BLaER1 treated with 17β-estradiol and CSF1 and Interleukin-3, amounts not matched to agents 10 nM and 100 nM (cell line): Measurements from ENCODE around the gene SMIM41.

Experiments
- H3K27ac ChIP-seq, 11 experiments: shearing (Covaris generic); formaldehyde crosslinking; 2 replicates each; pipeline ENCODE4 v1.8.1; 2022
- H3K27me3 ChIP-seq, 11 experiments: shearing (Covaris generic); formaldehyde crosslinking; 2 replicates each; pipeline ENCODE4 v1.8.1; 2022
- H3K36me3 ChIP-seq, 11 experiments: shearing (Covaris generic); formaldehyde crosslinking; 2 replicates each; pipeline ENCODE4 v1.8.1; 2022
- H3K4me1 ChIP-seq, 10 experiments: shearing (Covaris generic); formaldehyde crosslinking; 2 replicates each; pipeline ENCODE4 v1.8.1; 2022
- H3K4me2 ChIP-seq, 11 experiments: shearing (Covaris generic); formaldehyde crosslinking; 2 replicates each; pipeline ENCODE4 v1.8.1; 2022
- H3K4me3 ChIP-seq, 10 experiments: shearing (Covaris generic); formaldehyde crosslinking; 2 replicates each; pipeline ENCODE4 v1.8.1; 2022
- H3K9ac ChIP-seq, 11 experiments: shearing (Covaris generic); formaldehyde crosslinking; 2 replicates each; pipeline ENCODE4 v1.8.1; 2022
- H3K9me3 ChIP-seq, 11 experiments: shearing (Covaris generic); formaldehyde crosslinking; replicated peaks in 1 of 11; 2 replicates each; pipeline ENCODE4 v1.8.1; 2022
- H4K20me1 ChIP-seq, 11 experiments: shearing (Covaris generic); formaldehyde crosslinking; 2 replicates each; pipeline ENCODE4 v1.8.1; 2022
- Cebpa-rat ChIP-seq, 11 experiments: shearing (Covaris generic); IDR thresholded peaks; 2 replicates each; pipeline ENCODE4 v1.8.1; 2022

SMIM41 gene

GRCh38 chr12:52037248-52037861, 42.1 kb upstream of the SMIM41 start:
- peak overlapping the region; percentile 97 to 100 (median 99) for H3K4me2 ChIP-seq
- no peaks in the 10 kb centered on the region for H3K36me3 ChIP-seq
- H3K27ac ChIP-seq = peak overlapping the region; percentile 60 to 88 (median 74)
- peaks cover 0 to 8% (median 0%) of the 10 kb centered on the region in 11 experiments; a peak in 2 of 22 replicates for H3K27me3 ChIP-seq
- peaks cover 54 to 94% (median 86%) of the 10 kb centered on the region in 10 experiments for H3K4me1 ChIP-seq
- H3K9me3 ChIP-seq = no peaks in the 10 kb centered on the region
- H4K20me1 ChIP-seq = peaks cover 0 to 42% (median 6%) of the 10 kb centered on the region in 11 experiments; a peak in 6 of 22 replicates
- peak overlapping the region; percentile 69 to 92 (median 81) for H3K9ac ChIP-seq
- H3K4me3 ChIP-seq = peak overlapping the region; percentile 64 to 82 (median 72)
- no peak for TF ChIP-seq Cebpa-rat (IDR thresholded peaks at IDR 0.05)

- H3K4me3 ChIP-seq = peak overlapping the region in 5 of 10 experiments; percentile 72 to 82 (median 78); a peak in 9 of 20 replicates
These were observed 41.1 kb upstream of the SMIM41 start for GRCh38 chr12:52038447-52038846.

GRCh38 chr12:52041035-52041434, 38.5 kb upstream of the SMIM41 start:
- TF ChIP-seq Cebpa-rat (IDR thresholded peaks at IDR 0.05) = no peak
- Histone ChIP-seq H3K36me3 (peaks cover 0 to 10% (median 0%) of the 10 kb centered on the region in 11 experiments; a peak in 2 of 22 replicates), H4K20me1 (peaks cover 0 to 49% (median 6%) of the 10 kb centered on the region in 11 experiments; a peak in 6 of 22 replicates), H3K4me3 (no peak overlapping the region), H3K27me3 (peaks cover 0 to 3% (median 0%) of the 10 kb centered on the region in 11 experiments; a peak in 1 of 22 replicates), H3K4me2 (peak overlapping the region in 9 of 11 experiments; percentile 69 to 99 (median 88); a peak in 17 of 22 replicates), H3K4me1 (peaks cover 51 to 88% (median 75%) of the 10 kb centered on the region in 10 experiments), H3K9me3 (no peaks in the 10 kb centered on the region), H3K9ac (no peak overlapping the region), H3K27ac (no peak overlapping the region; a peak in 1 of 22 replicates)

More at GRCh38 chr12:52038447-52038846, 41.1 kb upstream of the SMIM41 start:
- H3K27ac ChIP-seq = 0 out of 22 replicates have a peak overlapping the region, but pooled peaks of 1 of the 11 experiments have one; percentile 10
- H3K4me1 ChIP-seq = peaks cover 57 to 96% (median 88%) of the 10 kb centered on the region in 10 experiments
- H3K36me3 ChIP-seq = peaks cover 0 to 6% (median 0%) of the 10 kb centered on the region in 11 experiments; a peak in 1 of 22 replicates
- H3K9me3 ChIP-seq = no peaks in the 10 kb centered on the region
- peak overlapping the region; percentile 97 to 100 (median 99) for H3K4me2 ChIP-seq
- peaks cover 0 to 8% (median 0%) of the 10 kb centered on the region in 11 experiments; a peak in 2 of 22 replicates for H3K27me3 ChIP-seq
- peak overlapping the region in 6 of 11 experiments; percentile 37 to 92 (median 84); a peak in 9 of 22 replicates for H3K9ac ChIP-seq
- H4K20me1 ChIP-seq = peaks cover 0 to 49% (median 6%) of the 10 kb centered on the region in 11 experiments; a peak in 6 of 22 replicates
- no peak for TF ChIP-seq Cebpa-rat (IDR thresholded peaks at IDR 0.05)

GRCh38 chr12:52041695-52042123, 37.8 kb upstream of the SMIM41 start:
- Histone ChIP-seq H3K9ac (peak overlapping the region in 6 of 11 experiments; percentile 2 to 55 (median 8); a peak in 6 of 22 replicates), H3K27me3 (no peaks in the 10 kb centered on the region; a peak in 1 of 22 replicates), H3K4me1 (peaks cover 51 to 88% (median 75%) of the 10 kb centered on the region in 10 experiments), H3K4me3 (no peak overlapping the region), H3K9me3 (no peaks in the 10 kb centered on the region), H3K4me2 (peak overlapping the region; percentile 68 to 93 (median 80)), H4K20me1 (peaks cover 0 to 49% (median 5%) of the 10 kb centered on the region in 11 experiments; a peak in 6 of 22 replicates), H3K36me3 (peaks cover 0 to 10% (median 0%) of the 10 kb centered on the region in 11 experiments; a peak in 2 of 22 replicates), H3K27ac (peak overlapping the region in 5 of 11 experiments; percentile 20 to 58 (median 33); a peak in 7 of 22 replicates)
- no peak for TF ChIP-seq Cebpa-rat (IDR thresholded peaks at IDR 0.05)

GRCh38 chr12:52042706-52043385, 36.7 kb upstream of the SMIM41 start:
- Histone ChIP-seq H3K4me3 (no peak overlapping the region), H3K27me3 (no peaks in the 10 kb centered on the region), H3K27ac (peak overlapping the region in 2 of 11 experiments; percentile 33 to 58; a peak in 6 of 22 replicates), H3K9me3 (no peaks in the 10 kb centered on the region), H3K9ac (peak overlapping the region in 5 of 11 experiments; percentile 2 to 55 (median 3); a peak in 5 of 22 replicates), H4K20me1 (peaks cover 0 to 49% (median 5%) of the 10 kb centered on the region in 11 experiments; a peak in 6 of 22 replicates), H3K36me3 (peaks cover 0 to 10% (median 0%) of the 10 kb centered on the region in 11 experiments; a peak in 2 of 22 replicates), H3K4me2 (peak overlapping the region; percentile 68 to 93 (median 80)), H3K4me1 (peaks cover 57 to 88% (median 74%) of the 10 kb centered on the region in 10 experiments)
- no peak for TF ChIP-seq Cebpa-rat (IDR thresholded peaks at IDR 0.05)

- peaks cover 0 to 44% (median 2%) of the 10 kb centered on the region in 11 experiments; a peak in 6 of 22 replicates for H4K20me1 ChIP-seq
- peaks cover 0 to 10% (median 0%) of the 10 kb centered on the region in 11 experiments; a peak in 2 of 22 replicates for H3K36me3 ChIP-seq
- H3K27ac ChIP-seq = no peak overlapping the region; a peak in 1 of 22 replicates
- peaks cover 51 to 81% (median 67%) of the 10 kb centered on the region in 10 experiments for H3K4me1 ChIP-seq
- peak overlapping the region in 1 of 11 experiments; percentile 12; a peak in 2 of 22 replicates for H3K9ac ChIP-seq
- H3K4me3 ChIP-seq = no peak overlapping the region
- no peaks in the 10 kb centered on the region for H3K9me3 ChIP-seq
- H3K4me2 ChIP-seq = peak overlapping the region in 6 of 11 experiments; percentile 69 to 88 (median 81); a peak in 11 of 22 replicates
- no peaks in the 10 kb centered on the region for H3K27me3 ChIP-seq
- no peak for TF ChIP-seq Cebpa-rat (IDR thresholded peaks at IDR 0.05)
These were observed 35.9 kb upstream of the SMIM41 start for GRCh38 chr12:52043386-52044212.

GRCh38 chr12:52044292-52044983, 35.1 kb upstream of the SMIM41 start:
- H3K4me3 ChIP-seq = no peak overlapping the region
- H4K20me1 ChIP-seq = peaks cover 0 to 36% (median 0%) of the 10 kb centered on the region in 11 experiments; a peak in 6 of 22 replicates
- no peaks in the 10 kb centered on the region for H3K9me3 ChIP-seq
- H3K27ac ChIP-seq = no peak overlapping the region
- H3K9ac ChIP-seq = no peak overlapping the region; a peak in 1 of 22 replicates
- H3K36me3 ChIP-seq = peaks cover 0 to 10% (median 0%) of the 10 kb centered on the region in 11 experiments; a peak in 2 of 22 replicates
- H3K27me3 ChIP-seq = no peaks in the 10 kb centered on the region
- TF ChIP-seq Cebpa-rat (IDR thresholded peaks at IDR 0.05) = no peak
- H3K4me1 ChIP-seq = peaks cover 46 to 77% (median 65%) of the 10 kb centered on the region in 10 experiments
- no peak overlapping the region for H3K4me2 ChIP-seq
